DND-41 (cell line): ENCODE results near the gene ASB7.

ENCODE experiments used
- ATAC-seq: fragments of 200-7000 bp; cut with Tn5 transposase; 3 replicates; pipeline ENCODE4 v1.9.1; 2021; ENCODE audit warnings: low read depth; ENCODE audit not compliant: insufficient read depth
- DNase-seq: peaks from one replicate; pipeline ENCODE4 v3.0.0-alpha.2; 2020
- H2AFZ ChIP-seq: 2 replicates; pipeline ENCODE4 v1.6.0; 2012; ENCODE audit warnings: low read depth, low read length
- H3K27ac ChIP-seq: 2 replicates; pipeline ENCODE4 v1.5.1; 2012; ENCODE audit warnings: low read length, inconsistent platforms
- H3K27me3 ChIP-seq: fragments of 200-600 bp; sonication (generic); 2 replicates; pipeline ENCODE4 v1.6.0; 2012; ENCODE audit warnings: low read length, mild to moderate bottlenecking, inconsistent platforms; ENCODE audit not compliant: insufficient read depth, poor library complexity
- H3K36me3 ChIP-seq: 2 replicates; pipeline ENCODE4 v1.5.1; 2012; ENCODE audit warnings: low read length, inconsistent platforms; ENCODE audit not compliant: insufficient read depth
- H3K4me1 ChIP-seq: 2 replicates; pipeline ENCODE4 v1.5.1; 2012; ENCODE audit warnings: mild to moderate bottlenecking, low read length; ENCODE audit not compliant: insufficient read depth
- H3K4me2 ChIP-seq: 2 replicates; pipeline ENCODE4 v1.6.0; 2012; ENCODE audit warnings: mild to moderate bottlenecking, moderate library complexity, low read length, inconsistent platforms; ENCODE audit not compliant: insufficient read depth
- H3K4me3 ChIP-seq, 2 experiments: fragments of 200-600 bp in 1 of 2; shearing (Covaris generic) in 1 of 2; 2 replicates each; pipeline ENCODE4 v1.5.1; 2012 to 2016; ENCODE audit warnings: inconsistent platforms in 2 of 2, low read length in 2 of 2, mild to moderate bottlenecking in 2 of 2, low read depth in 1 of 2, moderate library complexity in 1 of 2
- H3K79me2 ChIP-seq: 2 replicates; pipeline ENCODE4 v1.6.0; 2012; ENCODE audit warnings: low read length, inconsistent platforms; ENCODE audit not compliant: insufficient read depth
- H3K9ac ChIP-seq: 2 replicates; pipeline ENCODE4 v1.6.0; 2012; ENCODE audit warnings: low read depth, mild to moderate bottlenecking, inconsistent platforms, low read length, moderate library complexity
- H3K9me3 ChIP-seq: 2 replicates; pipeline ENCODE4 v1.5.1; 2012; ENCODE audit warnings: low read length, moderate library complexity, mild to moderate bottlenecking, inconsistent platforms; ENCODE audit not compliant: insufficient read depth, severe bottlenecking
- H4K20me1 ChIP-seq: 2 replicates; pipeline ENCODE4 v1.6.0; 2012; ENCODE audit warnings: low read length; ENCODE audit not compliant: insufficient read depth
- EZH2 ChIP-seq: IDR thresholded peaks from 3 replicates; pipeline ENCODE4 v1.6.1; 2012; ENCODE audit warnings: borderline replicate concordance, low read depth, mild to moderate bottlenecking, moderate library complexity, low read length, inconsistent platforms; ENCODE audit not compliant: severe bottlenecking
- TF ChIP-seq, protein P1 (sequence below): IDR thresholded peaks from 2 replicates; pipeline ENCODE4 v1.5.1; 2012; ENCODE audit warnings: borderline replicate concordance, low read length, moderate library complexity, mild to moderate bottlenecking; ENCODE audit not compliant: poor library complexity, severe bottlenecking; ENCODE audit errors: extremely low read depth

The ASB7 gene

DNA sequence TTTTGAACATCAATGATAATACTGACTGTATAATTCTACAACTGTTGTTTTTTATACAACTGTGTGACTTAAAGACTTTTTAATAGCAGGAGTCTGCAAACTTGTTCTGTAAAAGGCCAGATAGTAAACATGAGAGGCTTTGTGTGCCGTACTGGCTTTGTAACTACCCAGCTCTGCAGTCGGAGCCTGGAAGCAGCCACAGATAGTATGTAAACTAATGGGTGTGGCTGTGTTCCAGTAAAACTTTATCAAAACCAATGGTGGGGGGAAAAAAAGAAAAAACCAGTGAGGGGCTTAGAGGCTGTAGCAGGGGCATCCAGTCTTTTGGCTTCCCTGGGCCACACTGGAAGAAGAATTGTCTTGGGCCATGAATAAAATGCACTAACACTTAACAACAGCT is 11.9 kb downstream of the ASB7 start:
- H3K9ac ChIP-seq, result no peak overlapping the region
- TF ChIP-seq, protein P1, sequence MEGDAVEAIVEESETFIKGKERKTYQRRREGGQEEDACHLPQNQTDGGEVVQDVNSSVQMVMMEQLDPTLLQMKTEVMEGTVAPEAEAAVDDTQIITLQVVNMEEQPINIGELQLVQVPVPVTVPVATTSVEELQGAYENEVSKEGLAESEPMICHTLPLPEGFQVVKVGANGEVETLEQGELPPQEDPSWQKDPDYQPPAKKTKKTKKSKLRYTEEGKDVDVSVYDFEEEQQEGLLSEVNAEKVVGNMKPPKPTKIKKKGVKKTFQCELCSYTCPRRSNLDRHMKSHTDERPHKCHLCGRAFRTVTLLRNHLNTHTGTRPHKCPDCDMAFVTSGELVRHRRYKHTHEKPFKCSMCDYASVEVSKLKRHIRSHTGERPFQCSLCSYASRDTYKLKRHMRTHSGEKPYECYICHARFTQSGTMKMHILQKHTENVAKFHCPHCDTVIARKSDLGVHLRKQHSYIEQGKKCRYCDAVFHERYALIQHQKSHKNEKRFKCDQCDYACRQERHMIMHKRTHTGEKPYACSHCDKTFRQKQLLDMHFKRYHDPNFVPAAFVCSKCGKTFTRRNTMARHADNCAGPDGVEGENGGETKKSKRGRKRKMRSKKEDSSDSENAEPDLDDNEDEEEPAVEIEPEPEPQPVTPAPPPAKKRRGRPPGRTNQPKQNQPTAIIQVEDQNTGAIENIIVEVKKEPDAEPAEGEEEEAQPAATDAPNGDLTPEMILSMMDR, result no peak
- TF ChIP-seq EZH2, result no peak

DNA sequence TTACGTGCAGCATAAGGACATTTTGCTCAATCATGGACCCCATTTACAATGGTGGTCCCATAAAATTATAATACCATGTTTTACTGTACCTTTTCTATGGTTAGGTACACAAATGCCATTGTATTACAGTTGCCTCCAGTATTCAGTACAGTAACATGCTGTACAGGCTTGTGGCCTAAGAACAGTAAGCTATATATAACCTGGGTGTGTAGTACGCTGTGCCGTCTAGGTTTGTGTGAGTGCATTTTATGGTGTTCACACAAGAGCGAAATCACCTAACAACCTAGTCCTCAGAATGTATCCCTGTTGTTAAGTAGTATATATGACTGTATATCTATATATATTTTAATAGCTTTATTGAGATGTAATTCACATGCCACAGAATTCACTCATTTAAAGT is 12.5 kb downstream of the ASB7 start:
- Histone ChIP-seq H3K4me1 (no peaks in the 10 kb centered on the region), H4K20me1 (no peaks in the 10 kb centered on the region), H3K4me2 (no peak overlapping the region), H3K79me2 (no peaks in the 10 kb centered on the region), H2AFZ (no peak overlapping the region), H3K36me3 (peaks cover 48% of the 10 kb centered on the region), H3K4me3 (no peak overlapping the region), H3K9me3 (no peaks in the 10 kb centered on the region), H3K27me3 (no peaks in the 10 kb centered on the region), H3K27ac (no peak overlapping the region), H3K9ac (no peak overlapping the region)
- ATAC-seq, result no peak
- TF ChIP-seq, protein P1, result no peak
- TF ChIP-seq EZH2, result no peak
- no peak for DNase-seq

More for the DNA sequence above, 11.9 kb downstream of the ASB7 start:
- H3K36me3 ChIP-seq, result peaks cover 46% of the 10 kb centered on the region
- H2AFZ ChIP-seq, result no peak overlapping the region
- no peaks in the 10 kb centered on the region for H3K79me2 ChIP-seq
- H4K20me1 ChIP-seq, result no peaks in the 10 kb centered on the region
- no peak overlapping the region for H3K4me3 ChIP-seq
- ATAC-seq (no peak), DNase-seq (no peak)
- no peak overlapping the region for H3K27ac ChIP-seq
- H3K4me2 ChIP-seq, result no peak overlapping the region
- no peaks in the 10 kb centered on the region for H3K9me3 ChIP-seq
- H3K4me1 ChIP-seq, result no peaks in the 10 kb centered on the region
- H3K27me3 ChIP-seq, result no peaks in the 10 kb centered on the region

DNA sequence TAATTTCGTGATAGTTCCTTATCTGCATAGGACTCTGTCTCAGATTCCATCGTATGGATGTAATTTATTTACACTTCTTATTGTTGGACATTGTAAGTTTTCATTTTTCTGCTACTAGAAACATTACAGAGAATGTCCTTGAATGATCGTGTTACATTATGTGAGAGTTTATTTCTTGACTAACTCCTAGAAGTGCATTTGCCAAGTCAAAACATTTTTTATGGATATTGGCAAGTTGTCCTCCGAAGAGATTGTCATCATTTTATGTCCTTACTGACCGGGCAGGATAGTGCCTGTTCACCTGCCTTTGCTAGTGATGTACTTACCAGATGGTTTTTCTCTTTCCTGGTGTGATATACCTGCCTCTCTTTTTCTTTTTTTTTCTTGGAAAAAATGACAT is 13.4 kb downstream of the ASB7 start:
- H3K36me3 ChIP-seq, result peaks cover 47% of the 10 kb centered on the region
- DNase-seq, result no peak

More for the DNA sequence above, 13.4 kb downstream of the ASB7 start:
- Histone ChIP-seq H3K4me3 (no peak overlapping the region), H3K27ac (no peak overlapping the region), H3K4me1 (no peaks in the 10 kb centered on the region), H3K4me2 (no peak overlapping the region), H3K9me3 (no peaks in the 10 kb centered on the region), H4K20me1 (no peaks in the 10 kb centered on the region), H3K79me2 (no peaks in the 10 kb centered on the region), H2AFZ (no peak overlapping the region), H3K9ac (no peak overlapping the region), H3K27me3 (no peaks in the 10 kb centered on the region)
- TF ChIP-seq EZH2, result no peak
- TF ChIP-seq, protein P1, result no peak
- ATAC-seq, result no peak
